MV-4-11 (cell line): ENCODE results near the gene MAGEB2.
"Not testable (repeated sequence)": the region's sequence is repeated elsewhere in the genome, so short reads cannot be mapped to it uniquely, and the experiment has no call there.

ENCODE experiments used
- DNase-seq: peaks from one replicate; lab custom pipeline; 2025; lab: John Stamatoyannopoulos, UW

Gene MAGEB2, protein sequence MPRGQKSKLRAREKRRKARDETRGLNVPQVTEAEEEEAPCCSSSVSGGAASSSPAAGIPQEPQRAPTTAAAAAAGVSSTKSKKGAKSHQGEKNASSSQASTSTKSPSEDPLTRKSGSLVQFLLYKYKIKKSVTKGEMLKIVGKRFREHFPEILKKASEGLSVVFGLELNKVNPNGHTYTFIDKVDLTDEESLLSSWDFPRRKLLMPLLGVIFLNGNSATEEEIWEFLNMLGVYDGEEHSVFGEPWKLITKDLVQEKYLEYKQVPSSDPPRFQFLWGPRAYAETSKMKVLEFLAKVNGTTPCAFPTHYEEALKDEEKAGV

DNA sequence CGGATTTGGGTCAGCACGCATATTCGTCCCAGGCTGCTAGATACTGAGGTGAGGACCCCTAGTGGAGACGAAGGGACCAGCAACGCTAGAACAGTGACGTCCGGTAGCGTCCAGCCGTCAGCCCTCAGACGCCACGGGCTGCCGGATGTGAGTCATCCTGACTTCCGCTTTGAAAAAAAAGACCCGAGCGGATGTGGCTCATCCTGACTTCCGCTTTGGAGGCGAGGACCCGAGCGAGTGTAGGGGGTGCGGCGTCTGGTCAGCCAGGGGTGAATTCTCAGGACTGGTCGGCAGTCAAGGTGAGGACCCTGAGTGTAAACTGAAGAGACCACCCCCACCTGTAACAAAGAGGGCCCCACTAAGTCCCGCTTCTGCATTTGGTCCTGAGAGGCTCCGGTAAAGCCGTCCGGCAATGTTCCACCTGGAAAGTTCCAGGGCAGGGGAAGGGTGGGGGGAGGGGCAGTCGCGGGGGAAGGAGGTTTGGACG is at the start of gene MAGEB2:
Gene MAGEB2 (plus strand): TSS at position 207 of the 487 bp plus-strand sequence. CDS start 3,018 bp downstream, outside the sequence.
- no peak for DNase-seq

DNA sequence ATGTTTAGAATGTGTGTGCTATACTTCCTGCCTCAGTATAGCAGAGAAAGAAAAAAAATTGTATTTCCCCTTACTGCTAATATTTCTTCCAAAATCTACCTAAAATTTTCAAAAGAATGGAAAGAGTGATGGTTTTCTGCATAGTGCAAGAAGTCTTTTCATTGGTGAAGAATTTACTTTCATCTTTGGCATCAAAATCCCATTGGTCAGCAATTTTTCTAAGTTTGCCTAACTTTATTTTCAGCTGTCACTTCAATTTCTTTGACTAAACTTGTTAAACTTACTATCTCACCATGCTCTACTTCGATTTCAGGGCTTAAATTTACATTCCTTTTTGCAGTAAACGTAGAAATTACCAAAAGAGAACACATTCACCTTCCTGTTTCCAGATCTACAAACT is 44.5 kb upstream of the MAGEB2 start:
- DNase-seq = no peak

DNA sequence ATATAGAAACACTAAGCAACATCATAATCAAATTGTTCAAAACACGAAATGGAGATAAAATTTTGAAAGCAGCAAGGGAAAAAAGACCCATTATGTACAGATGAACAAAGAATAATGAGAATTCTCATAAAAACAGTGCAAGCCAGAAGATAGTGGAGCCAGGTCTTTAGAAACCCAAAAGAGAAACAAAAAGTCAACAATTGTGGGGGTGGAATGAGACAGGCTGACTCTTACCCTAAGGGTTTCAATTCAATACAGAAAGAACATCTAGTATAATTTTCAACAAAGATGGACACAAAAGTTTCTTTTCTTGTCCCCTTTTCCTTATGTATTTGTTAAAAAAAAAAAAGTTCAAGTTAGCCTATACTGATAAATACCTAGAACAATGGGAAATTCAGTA is 34.0 kb upstream of the MAGEB2 start:
- DNase-seq = no peak

DNA sequence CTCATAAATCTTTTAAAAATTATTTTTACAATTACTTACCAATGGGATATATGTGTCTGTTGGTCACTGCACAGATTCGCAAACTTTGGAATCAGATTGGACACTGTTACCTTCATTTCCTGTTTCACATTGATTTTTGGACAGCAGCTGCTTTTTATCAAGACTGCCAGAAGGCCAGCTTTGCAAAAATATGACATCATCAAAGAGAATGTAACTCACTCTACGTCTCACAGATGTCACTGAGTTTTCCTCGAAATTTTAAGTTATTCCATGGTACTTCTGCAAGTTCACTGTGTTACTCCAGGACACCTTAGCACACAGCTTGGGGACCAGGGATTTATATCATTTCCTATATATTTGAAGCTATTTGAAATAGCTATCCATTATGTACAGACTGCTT is 31.8 kb upstream of the MAGEB2 start:
- no peak for DNase-seq

DNA sequence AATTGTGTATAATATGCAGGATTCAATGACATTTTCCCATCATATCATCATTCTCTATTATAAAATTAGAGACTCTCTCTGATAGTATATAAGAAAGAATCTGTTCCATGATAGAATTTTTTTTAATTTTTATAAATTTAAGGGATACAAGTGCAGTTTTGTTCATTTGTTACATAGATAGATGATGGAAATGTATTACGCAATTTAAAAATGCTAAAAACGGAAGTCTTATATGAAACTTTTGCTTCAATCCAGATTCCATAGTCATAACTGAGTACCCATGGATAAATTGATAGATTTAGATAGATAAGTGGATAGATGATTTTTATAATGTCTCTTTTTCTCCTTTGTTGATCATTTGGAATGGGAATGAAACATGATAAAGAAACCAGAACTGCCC is 24.9 kb upstream of the MAGEB2 start:
- DNase-seq = no peak

DNA sequence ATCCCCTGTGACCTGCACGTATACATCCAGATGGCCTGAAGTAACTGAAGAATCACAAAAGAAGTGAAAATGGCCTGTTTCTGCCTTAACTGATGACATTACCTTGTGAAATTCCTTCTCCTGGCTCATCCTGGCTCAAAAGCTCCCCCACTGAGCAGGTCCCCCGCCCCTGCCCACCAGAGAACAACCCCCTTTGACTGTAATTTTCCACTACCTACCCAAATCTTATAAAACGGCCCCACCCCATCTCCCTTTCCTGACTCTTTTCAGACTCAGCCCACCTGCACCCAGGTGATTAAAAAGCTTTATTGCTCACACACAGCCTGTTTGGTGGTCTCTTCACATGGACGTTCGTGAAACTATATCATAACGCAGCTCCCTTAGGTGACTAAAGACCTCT is 21.5 kb upstream of the MAGEB2 start:
- not testable (repeated sequence) for DNase-seq

DNA sequence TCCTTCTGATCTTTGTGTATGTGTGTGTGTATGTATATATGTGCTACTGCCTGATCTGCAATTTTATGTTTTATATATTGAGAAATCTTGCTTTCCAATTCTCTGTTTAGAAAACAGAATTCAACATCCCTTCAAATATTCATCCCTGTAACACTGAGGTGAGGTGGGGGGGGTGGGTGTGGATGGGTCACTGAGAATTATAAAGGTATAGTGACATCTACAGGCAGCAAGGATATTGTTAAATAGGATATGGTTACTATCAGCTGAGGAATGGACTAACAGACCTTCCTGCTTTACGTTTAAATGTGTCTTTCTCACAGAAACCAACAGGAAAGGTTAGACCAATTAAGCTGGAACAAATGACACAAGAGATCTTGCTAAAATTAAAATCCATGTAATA is 19.0 kb upstream of the MAGEB2 start:
- no peak for DNase-seq

DNA sequence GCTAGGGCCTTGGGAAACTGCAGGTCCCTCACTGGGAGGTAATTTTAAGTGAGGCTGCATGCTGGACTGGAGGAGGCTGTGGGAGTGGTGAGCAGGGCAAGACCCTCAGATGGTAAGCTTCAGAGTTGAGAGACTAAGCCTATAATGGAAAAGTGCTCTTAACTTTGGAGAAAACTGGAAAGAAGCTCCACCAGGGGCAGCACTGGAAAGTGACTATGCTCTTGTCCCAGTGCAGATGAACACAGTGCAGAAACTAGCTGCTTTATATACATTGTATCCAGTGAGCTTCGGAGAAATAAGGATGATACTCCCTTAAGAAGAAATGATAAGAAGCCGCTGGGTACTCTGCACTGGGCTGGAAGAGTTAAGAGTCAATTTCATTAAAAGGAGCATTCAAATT is 3.2 kb upstream of the MAGEB2 start:
- DNase-seq = no peak

DNA sequence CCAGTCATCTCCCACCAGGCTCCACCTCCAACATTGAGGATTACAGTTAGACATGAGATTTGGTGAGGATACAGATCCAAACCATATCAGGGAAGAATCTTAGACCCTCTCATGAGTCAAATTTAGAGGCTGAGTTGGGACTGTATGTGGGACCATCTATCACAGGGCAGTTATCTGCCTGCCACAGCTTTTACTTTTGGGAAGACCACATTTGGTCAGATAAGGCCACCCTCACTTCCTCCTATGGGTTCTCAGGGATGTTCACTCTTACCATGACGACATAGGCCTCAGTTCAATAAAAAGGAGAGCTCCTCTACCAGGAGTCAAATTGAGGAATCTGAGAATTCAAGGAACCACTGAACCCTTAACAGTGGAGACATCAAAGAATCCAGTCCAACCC is 2.1 kb downstream of the MAGEB2 start:
- DNase-seq = no peak

DNA sequence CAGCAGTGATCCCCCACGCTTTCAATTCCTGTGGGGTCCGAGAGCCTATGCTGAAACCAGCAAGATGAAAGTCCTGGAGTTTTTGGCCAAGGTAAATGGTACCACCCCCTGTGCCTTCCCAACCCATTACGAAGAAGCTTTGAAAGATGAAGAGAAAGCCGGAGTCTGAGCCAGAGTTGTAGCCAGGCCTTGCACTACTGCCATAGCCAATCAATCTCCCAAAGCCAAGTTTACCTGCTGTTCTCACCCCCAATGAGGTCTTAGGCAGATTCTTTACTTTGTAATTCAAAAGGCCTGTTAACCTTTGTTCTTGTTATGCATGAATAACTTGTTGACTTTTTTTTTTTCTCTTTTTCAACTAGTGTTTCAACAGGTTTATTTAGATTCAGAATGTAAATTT is 4.0 kb downstream of the MAGEB2 start:
- no peak for DNase-seq

DNA sequence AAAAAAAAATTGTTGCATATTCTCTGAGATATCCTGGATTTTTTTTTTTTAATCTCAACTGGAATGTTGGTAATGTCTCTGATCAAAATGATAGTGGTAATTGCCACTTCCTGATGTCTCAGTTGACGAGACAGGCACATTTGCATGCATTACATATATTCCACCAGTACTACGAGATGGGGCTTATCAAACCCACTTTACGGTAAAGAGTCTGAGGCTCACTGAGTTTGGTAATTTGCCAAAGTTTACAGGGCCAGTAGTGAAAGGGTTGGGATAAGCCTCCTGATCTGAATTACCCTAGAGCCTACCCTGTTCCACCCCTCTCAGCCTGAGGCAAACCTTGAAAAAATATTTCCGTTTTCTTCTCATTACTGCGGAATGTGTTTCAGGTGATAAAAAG is 5.3 kb downstream of the MAGEB2 start:
- no peak for DNase-seq

DNA sequence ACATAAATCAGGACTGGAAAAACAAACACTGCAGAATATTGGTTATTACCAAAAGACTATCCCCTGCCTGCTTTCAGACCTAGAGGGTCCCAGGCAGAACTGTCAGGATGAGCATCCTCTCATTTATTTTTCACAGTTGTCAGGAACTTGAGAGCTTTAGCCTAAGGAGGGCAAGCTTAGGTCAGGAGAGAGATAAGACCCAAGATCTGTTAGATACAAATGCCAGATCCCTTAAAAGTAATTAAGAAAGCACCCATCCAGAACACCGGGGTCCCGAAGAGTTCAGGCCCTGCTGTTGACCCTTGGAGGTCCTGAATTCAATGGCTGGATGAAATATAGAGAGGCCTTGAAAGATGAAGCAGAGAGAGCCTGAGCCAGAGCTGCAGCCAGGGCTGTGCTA is 9.2 kb downstream of the MAGEB2 start:
- DNase-seq = no peak

DNA sequence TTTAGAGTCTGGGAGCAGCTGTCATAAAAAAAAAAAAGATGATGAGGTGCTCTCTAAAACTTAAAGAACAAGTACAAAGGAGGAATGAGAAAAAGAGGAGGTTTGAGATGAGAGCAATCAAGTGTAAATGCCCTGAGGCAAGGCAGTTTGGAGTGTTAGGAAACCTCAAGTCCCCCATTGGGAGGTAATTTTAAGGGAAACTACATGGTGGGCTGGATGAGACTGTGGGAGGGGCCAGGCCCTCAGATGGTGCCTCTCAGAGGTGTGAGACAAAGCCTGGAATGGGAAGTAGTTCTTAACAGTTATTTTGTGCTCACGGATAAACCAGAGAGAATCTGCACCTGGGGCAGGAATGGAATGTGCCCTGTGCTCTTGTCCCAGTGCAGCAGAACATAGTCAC is 13.2 kb downstream of the MAGEB2 start:
- no peak for DNase-seq

DNA sequence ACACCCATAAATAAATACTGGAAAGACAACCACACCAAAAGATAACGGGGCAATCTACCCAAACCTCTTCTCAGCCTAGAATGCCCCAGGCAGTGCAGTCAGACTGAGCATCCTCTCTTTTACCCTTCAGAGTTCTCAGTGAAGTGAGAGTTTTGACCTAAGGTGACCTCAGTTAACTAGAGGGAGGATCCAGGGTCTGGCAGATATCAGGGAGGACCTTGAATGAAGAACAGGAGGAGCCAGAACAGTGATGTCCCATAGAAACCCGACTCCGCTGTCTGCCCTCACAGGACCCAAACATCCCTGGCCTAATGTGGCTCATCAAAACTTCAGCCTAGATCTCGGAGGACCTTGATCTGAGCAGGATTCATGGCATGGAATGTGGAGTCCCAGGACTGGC is 15.0 kb downstream of the MAGEB2 start, which contains the start of gene MAGEB3:
Gene MAGEB3 (plus strand): TSS at position 263 of the 400 bp plus-strand sequence. CDS start 5,268 bp downstream, outside the sequence.
- no peak for DNase-seq

DNA sequence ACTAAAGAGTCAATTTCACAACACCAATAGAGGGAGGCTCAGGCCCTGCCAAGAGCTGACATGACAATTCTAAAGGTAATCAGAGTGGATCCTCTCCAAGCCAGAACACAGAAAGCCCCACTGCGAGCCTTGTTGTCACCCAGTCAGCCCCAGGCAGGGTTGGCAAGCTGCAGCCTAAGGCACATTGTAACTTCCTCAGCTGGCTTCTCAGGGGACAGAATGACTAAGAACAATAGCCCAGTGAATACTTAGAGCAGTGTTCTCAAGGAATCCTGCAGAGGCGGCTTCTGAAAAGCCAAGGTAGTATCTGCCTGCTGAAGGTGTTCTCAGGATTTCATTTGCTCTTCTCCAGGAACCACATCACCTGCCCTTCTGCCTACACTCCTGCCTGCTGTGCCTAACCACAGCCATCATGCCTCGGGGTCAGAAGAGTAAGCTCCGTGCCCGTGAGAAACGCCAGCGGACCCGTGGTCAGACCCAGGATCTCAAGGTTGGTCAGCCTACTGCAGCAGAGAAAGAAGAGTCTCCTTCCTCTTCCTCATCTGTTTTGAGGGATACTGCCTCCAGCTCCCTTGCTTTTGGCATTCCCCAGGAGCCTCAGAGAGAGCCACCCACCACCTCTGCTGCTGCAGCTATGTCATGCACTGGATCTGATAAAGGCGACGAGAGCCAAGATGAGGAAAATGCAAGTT is 26.5 kb downstream of the MAGEB2 start, which contains the start of gene MAGEB4:
Gene MAGEB4 (plus strand): TSS at position 277 of the 692 bp plus-strand sequence. CDS start 136 bp downstream, at position 413.
- DNase-seq = no peak

DNA sequence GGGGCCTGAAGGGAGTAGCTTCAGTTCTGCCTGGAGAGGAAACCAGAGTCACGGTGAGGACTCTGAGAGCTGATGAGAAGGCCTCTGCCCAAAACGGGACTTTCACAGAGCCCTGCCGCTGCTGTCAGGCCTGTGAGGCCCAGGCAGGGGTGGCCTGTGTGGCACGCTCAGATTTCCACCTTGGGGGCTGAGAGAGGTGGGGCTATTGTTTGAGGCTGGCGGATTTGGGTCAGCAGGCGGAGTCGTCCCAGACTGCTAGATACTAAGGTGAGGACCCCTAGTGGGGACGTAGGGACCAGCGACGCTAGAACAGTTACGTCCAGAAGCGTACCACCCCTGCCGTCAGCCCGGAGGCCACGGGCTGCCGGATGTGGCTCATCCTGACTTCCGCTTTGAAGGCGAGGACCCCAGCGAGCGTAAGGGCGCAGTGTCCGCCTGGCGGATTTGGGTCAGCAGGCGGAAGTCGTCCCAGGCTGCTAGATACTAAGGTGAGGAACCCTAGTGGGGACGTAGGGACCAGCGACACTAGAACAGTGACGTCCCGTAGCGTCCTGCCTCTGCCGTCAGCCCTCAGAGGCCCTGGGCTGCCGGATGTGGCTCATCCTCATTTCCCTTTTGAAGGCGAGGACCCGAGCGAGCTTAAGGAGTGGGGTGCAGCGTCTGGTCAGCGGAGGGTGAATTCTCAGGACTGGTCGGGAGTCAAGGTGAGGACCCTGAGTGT is 31.6 kb downstream of the MAGEB2 start, which contains the start of gene MAGEB1:
Gene MAGEB1 (plus strand): TSS at position 378 of the 721 bp plus-strand sequence. CDS start 3,348 bp downstream, outside the sequence.
- DNase-seq = no peak

DNA sequence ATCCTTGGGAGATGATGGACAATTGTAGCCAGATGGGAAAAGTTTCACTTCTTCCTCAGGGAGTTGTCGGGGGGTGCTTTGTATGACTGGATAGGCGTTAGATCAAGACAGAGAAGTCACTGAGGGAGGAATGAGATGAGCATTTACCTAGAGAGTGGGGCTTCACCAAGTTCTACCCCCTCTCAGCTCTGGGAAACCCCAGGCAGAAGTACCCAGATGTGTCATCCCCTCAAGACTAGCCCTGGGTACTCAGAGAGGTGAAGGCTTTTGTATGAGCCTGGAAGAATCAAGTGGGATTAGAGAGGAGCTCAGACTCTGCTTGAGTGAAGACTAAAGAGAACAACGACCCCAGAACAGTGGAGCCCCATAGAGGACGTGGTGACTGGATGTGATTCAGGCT is 33.5 kb downstream of the MAGEB2 start:
- DNase-seq = no peak

DNA sequence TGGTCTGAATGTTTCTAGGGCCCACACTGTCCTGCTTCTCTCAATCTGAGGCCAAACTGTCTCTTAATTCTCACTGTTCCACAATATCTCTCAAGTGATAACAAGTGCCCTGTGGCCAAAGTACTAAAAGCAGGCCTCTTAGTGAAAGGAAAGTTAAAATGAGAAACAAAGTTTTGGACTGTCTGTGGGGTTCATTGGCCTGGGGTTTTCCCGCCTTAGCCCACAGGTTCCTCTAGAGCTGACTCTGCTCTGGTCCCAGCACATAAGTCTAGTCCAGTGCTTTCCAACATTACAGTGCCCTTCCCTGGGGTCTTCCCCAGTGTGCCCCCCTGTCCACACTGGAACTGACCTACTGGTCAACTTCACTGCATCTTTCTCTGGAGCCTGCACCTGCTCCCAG is 37.9 kb downstream of the MAGEB2 start:
- no peak for DNase-seq

DNA sequence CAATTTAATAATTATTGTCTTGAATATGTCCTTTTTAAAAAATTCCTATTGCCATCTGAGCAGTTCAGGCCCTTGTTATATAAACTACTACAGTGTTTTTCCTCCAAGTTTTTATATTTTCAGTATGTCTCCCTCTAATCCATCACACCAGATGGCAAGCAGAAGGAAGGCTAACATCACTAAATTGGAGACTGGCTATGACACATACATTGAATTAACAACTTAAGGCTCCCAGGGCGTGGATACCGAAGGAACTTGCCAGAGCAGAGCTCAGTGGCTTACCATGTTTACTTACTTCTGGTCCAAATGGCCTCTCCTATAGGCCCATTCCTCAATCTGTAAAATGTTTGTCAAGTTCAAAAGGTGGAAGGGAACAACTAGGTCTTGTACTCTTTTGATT is 44.6 kb downstream of the MAGEB2 start:
- no peak for DNase-seq

DNA sequence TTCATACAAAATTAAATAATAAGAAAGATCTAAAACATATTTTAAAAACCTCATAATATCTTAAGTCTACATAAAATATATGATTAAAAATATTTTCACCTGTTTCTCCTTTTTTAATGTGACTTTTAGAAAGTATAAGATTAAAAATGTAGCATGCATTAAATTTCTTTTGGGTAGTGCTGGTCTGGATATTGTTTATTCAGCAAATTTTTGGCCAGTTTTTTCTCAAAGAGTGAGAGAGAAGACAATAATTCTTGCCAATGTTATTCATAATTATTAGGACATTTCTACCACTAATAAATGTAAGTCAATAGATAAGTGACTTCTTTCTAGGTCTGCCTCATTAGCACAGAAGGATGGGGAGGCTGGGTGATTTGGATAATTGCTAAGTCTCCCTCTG is 45.6 kb downstream of the MAGEB2 start:
- DNase-seq = no peak

DNA sequence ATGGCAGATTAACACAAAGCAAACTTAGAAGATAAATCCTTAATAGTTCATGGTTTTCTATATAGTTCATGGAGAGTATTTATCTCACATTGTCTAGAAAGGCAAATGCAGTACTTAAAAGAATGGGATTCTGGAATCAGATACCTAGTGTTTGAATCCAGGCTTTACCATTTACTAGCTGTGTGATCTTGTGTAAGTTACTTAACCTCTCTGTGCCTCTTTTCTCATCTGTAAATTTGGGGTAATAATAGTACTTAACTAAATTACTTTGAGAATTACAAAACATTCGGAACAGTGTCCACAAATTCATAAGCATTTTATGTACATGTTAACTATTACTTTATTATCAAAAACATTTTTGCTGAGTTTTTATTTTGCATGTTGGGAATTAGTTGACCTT is 47.4 kb downstream of the MAGEB2 start:
- no peak for DNase-seq
